GM23338 (cell line): ENCODE results near the gene TLNRD1. TPM values are rescaled to one million over a fixed set of nuclear protein-coding genes. Genes with fewer than 3 reads are reported as not detected.

ENCODE experiments used
- ATAC-seq: fragments of 200-7000 bp; cut with Tn5 transposase; 3 replicates; pipeline ENCODE4 v1.9.1; 2020
- DNase-seq: peaks from one replicate; pipeline ENCODE4 v3.0.0-alpha.2; 2015; ENCODE audit warnings: low spot score
- H2AFZ ChIP-seq: fragments of 200-600 bp; sonication (generic); 2 replicates; pipeline ENCODE4 v1.8.0; 2016; ENCODE audit warnings: antibody characterized with exemption, mild to moderate bottlenecking, moderate library complexity
- H3F3A ChIP-seq: fragments of 200-600 bp; sonication (generic); replicated peaks from 2 replicates; pipeline ENCODE4 v1.8.0; 2017; ENCODE audit warnings: antibody characterized with exemption, mixed run types, low read depth
- H3K27ac ChIP-seq: fragments of 200-600 bp; sonication (generic); 2 replicates; pipeline ENCODE4 v1.6.1; 2016; ENCODE audit warnings: low read depth
- H3K27me3 ChIP-seq: fragments of 200-600 bp; sonication (generic); 2 replicates; pipeline ENCODE4 v1.8.0; 2016; ENCODE audit warnings: mild to moderate bottlenecking, mixed run types, moderate library complexity; ENCODE audit not compliant: insufficient read depth
- H3K36me3 ChIP-seq: fragments of 200-600 bp; sonication (generic); 2 replicates; pipeline ENCODE4 v1.8.0; 2016; ENCODE audit warnings: mild to moderate bottlenecking; ENCODE audit not compliant: insufficient read depth
- H3K4me1 ChIP-seq: fragments of 200-600 bp; sonication (generic); 2 replicates; pipeline ENCODE4 v1.8.0; 2016; ENCODE audit warnings: mild to moderate bottlenecking, moderate library complexity; ENCODE audit not compliant: insufficient read depth
- H3K4me2 ChIP-seq: fragments of 200-600 bp; sonication (generic); 2 replicates; pipeline ENCODE4 v1.7.1; 2017; ENCODE audit warnings: mixed run types
- H3K4me3 ChIP-seq: fragments of 200-600 bp; sonication (generic); 2 replicates; pipeline ENCODE4 v1.6.1; 2016; ENCODE audit warnings: mixed run types
- H3K79me2 ChIP-seq: fragments of 200-600 bp; sonication (generic); replicated peaks from 2 replicates; pipeline ENCODE4 v1.8.0; 2017; ENCODE audit warnings: mild to moderate bottlenecking; ENCODE audit not compliant: insufficient read depth
- H3K9me2 ChIP-seq: fragments of 200-600 bp; sonication (generic); 2 replicates; pipeline ENCODE4 v1.8.0; 2017; ENCODE audit not compliant: insufficient read depth
- H4K20me1 ChIP-seq: fragments of 200-600 bp; sonication (generic); replicated peaks from 2 replicates; pipeline ENCODE4 v1.8.0; 2017; ENCODE audit warnings: mild to moderate bottlenecking; ENCODE audit not compliant: insufficient read depth
- H3K27ac Mint-ChIP-seq: 2 replicates; pipeline ENCODE4 v1.8.0; 2020; ENCODE audit warnings: inconsistent platforms, mild to moderate bottlenecking, moderate library complexity, mixed read lengths
- H3K27me3 Mint-ChIP-seq: 3 replicates; pipeline ENCODE4 v1.8.0; 2022; ENCODE audit warnings: low read depth, mild to moderate bottlenecking, moderate library complexity, mixed read lengths, inconsistent platforms; ENCODE audit not compliant: insufficient read depth, poor library complexity
- H3K36me3 Mint-ChIP-seq: 3 replicates; pipeline ENCODE4 v1.8.0; 2021; ENCODE audit warnings: low read depth, mild to moderate bottlenecking, inconsistent platforms, moderate library complexity, mixed read lengths
- H3K4me1 Mint-ChIP-seq: 3 replicates; pipeline ENCODE4 v1.8.0; 2020; ENCODE audit warnings: mild to moderate bottlenecking, inconsistent platforms, mixed read lengths
- H3K4me3 Mint-ChIP-seq: 3 replicates; pipeline ENCODE4 v1.8.0; 2021; ENCODE audit warnings: moderate library complexity, mild to moderate bottlenecking, inconsistent platforms, mixed read lengths
- H3K9me3 Mint-ChIP-seq: 3 replicates; pipeline ENCODE4 v1.8.0; 2020; ENCODE audit warnings: moderate library complexity, mild to moderate bottlenecking, inconsistent platforms, mixed read lengths
- CREB1 ChIP-seq: fragments of 250-450 bp; sonication (Bioruptor Pico); IDR thresholded peaks from 2 replicates; pipeline ENCODE4 v1.5.0; 2020; ENCODE audit warnings: low read depth, mild to moderate bottlenecking, moderate library complexity
- CTCF ChIP-seq, 2 experiments: fragments of 200-600 bp in 1 of 2; sonication (generic) in 1 of 2; conservative IDR thresholded peaks; 2 replicates each; pipeline versions ENCODE4 v1.5.1 to v1.6.1; 2016 to 2017; ENCODE audit warnings: antibody characterized with exemption in 2 of 2, low read depth in 2 of 2, mild to moderate bottlenecking in 2 of 2, moderate library complexity in 1 of 2
- ETS1 ChIP-seq: IDR thresholded peaks from 2 replicates; pipeline ENCODE4 v1.6.1; 2016; ENCODE audit warnings: antibody characterized with exemption
- EZH2phosphoT487 ChIP-seq: fragments of 200-600 bp; sonication (generic); IDR thresholded peaks from one replicate; pipeline ENCODE4 v1.8.1; 2018; ENCODE audit warnings: antibody characterized with exemption; ENCODE audit not compliant: unreplicated experiment
- JUNB ChIP-seq: IDR thresholded peaks from one replicate; pipeline ENCODE4 v1.6.1; 2016; ENCODE audit warnings: antibody characterized with exemption; ENCODE audit not compliant: unreplicated experiment
- NANOG ChIP-seq: IDR thresholded peaks from 2 replicates; pipeline ENCODE4 v1.6.1; 2016; ENCODE audit warnings: antibody characterized with exemption, borderline replicate concordance
- POLR2AphosphoS5 ChIP-seq: IDR thresholded peaks from 2 replicates; pipeline ENCODE4 v1.6.1; 2016; ENCODE audit warnings: antibody characterized with exemption, low read depth
- REST ChIP-seq: IDR thresholded peaks from one replicate; pipeline ENCODE4 v1.6.1; 2018; ENCODE audit warnings: antibody characterized with exemption; ENCODE audit not compliant: unreplicated experiment
- STAT1 ChIP-seq: IDR thresholded peaks from one replicate; pipeline ENCODE4 v1.6.1; 2016; ENCODE audit warnings: antibody characterized with exemption; ENCODE audit not compliant: unreplicated experiment
- ZNF114 ChIP-seq: fragments of 250-450 bp; sonication (Bioruptor Pico); IDR thresholded peaks from 2 replicates; pipeline ENCODE4 v1.5.0; 2020; ENCODE audit warnings: mild to moderate bottlenecking, moderate library complexity
- ZNF331 ChIP-seq: fragments of 250-450 bp; sonication (Bioruptor Pico); IDR thresholded peaks from 2 replicates; pipeline ENCODE4 v1.5.0; 2020; ENCODE audit warnings: low read depth, mild to moderate bottlenecking, moderate library complexity
- polyA plus RNA-seq: library from polyadenylated mRNA; unstranded; fragments of >200 nt; fragmentation: Nextera tagmentation; extraction: Ambion mirVana; gene quantifications from 2 replicates; pipeline ENCODE4 v1.2.1, GENCODE V29; 2016
- total RNA-seq: library from RNA; depleted of rRNA; stranded (reverse); fragments of >200 nt; shearing (Covaris generic); gene quantifications from 2 replicates; pipeline ENCODE4 v1.2.3, GENCODE V29; 2014

The TLNRD1 gene
- total and polyA plus RNA-seq, 2 experiments from 2014 or later = 6.7 to 27.3 TPM

- TF ChIP-seq REST = no peak
- TF ChIP-seq POLR2AphosphoS5 = no peak
Observed at GRCh38 chr15:81000144-81000623, 539 bp upstream of the TLNRD1 start (continued).

- Histone ChIP-seq H3K4me3 (peak overlapping the region; percentile 86), H3K36me3 (no peaks in the 10 kb centered on the region), H3K27me3 (peaks cover 37% of the 10 kb centered on the region), H2AFZ (peak overlapping the region; percentile 94; the same call in 1 of the 2 replicates), H3K9me2 (no peaks in the 10 kb centered on the region), H3K4me2 (peak overlapping the region; percentile 90), H3K27ac (no peak overlapping the region), H3F3A (no peaks in the 10 kb centered on the region), H4K20me1 (peaks cover 13% of the 10 kb centered on the region; the same call in 1 of the 2 replicates), H3K79me2 (peaks cover 13% of the 10 kb centered on the region), H3K4me1 (peaks cover 12% of the 10 kb centered on the region)
- Mint-ChIP-seq H3K27me3 (peaks cover 10% of the 10 kb centered on the region), H3K4me1 (peaks cover 15% of the 10 kb centered on the region), H3K9me3 (no peaks in the 10 kb centered on the region), H3K27ac (no peak overlapping the region), H3K36me3 (peaks cover 10% of the 10 kb centered on the region), H3K4me3 (peak overlapping the region; percentile 92; the same call in 2 of the 3 replicates)
- ATAC-seq (peak; percentile 47), DNase-seq (peak; percentile 63)
- TF ChIP-seq STAT1 = no peak
- TF ChIP-seq ZNF114 (CRISPR knock-in tag) = no peak
- no peak for TF ChIP-seq EZH2phosphoT487
- TF ChIP-seq CREB1 (CRISPR knock-in tag) = 0 out of 2 replicates have a peak, but pooled peaks have one; percentile 2
Observed at GRCh38 chr15:81001152-81002008, 657 bp downstream of the TLNRD1 start.

- peak; percentile 17 for ATAC-seq
- TF ChIP-seq ZNF114 (CRISPR knock-in tag) (no peak), EZH2phosphoT487 (no peak), NANOG (no peak), CTCF (conservative IDR thresholded peaks at IDR 0.05; ENCODE audit: low read depth in 2 of 2) (no peak), CREB1 (CRISPR knock-in tag) (no peak), ZNF331 (CRISPR knock-in tag) (no peak), STAT1 (no peak), JUNB (no peak), ETS1 (no peak)
Observed at GRCh38 chr15:81002009-81002330, 1.2 kb downstream of the TLNRD1 start.

More at GRCh38 chr15:81002009-81002330, 1.2 kb downstream of the TLNRD1 start:
- Histone ChIP-seq H2AFZ (no peak overlapping the region), H3K9me2 (no peaks in the 10 kb centered on the region), H3K27ac (no peak overlapping the region), H3K36me3 (no peaks in the 10 kb centered on the region), H3K79me2 (peaks cover 13% of the 10 kb centered on the region), H3K4me3 (peak overlapping the region; percentile 86), H3F3A (no peaks in the 10 kb centered on the region), H4K20me1 (peaks cover 13% of the 10 kb centered on the region; the same call in 1 of the 2 replicates), H3K4me1 (peaks cover 12% of the 10 kb centered on the region), H3K27me3 (peaks cover 37% of the 10 kb centered on the region), H3K4me2 (peak overlapping the region; percentile 90)
- Mint-ChIP-seq H3K27ac (no peak overlapping the region), H3K4me3 (peak overlapping the region; percentile 67; the same call in 2 of the 3 replicates), H3K27me3 (peaks cover 10% of the 10 kb centered on the region), H3K9me3 (no peaks in the 10 kb centered on the region), H3K4me1 (peaks cover 15% of the 10 kb centered on the region), H3K36me3 (peaks cover 10% of the 10 kb centered on the region)
- no peak for DNase-seq
